Measurements from ENCODE around the gene NPC1.

GRCh38 chr18:23548275-23548674 lies 38.0 kb downstream of the NPC1 start:
- TF ChIP-seq, protein P1, sequence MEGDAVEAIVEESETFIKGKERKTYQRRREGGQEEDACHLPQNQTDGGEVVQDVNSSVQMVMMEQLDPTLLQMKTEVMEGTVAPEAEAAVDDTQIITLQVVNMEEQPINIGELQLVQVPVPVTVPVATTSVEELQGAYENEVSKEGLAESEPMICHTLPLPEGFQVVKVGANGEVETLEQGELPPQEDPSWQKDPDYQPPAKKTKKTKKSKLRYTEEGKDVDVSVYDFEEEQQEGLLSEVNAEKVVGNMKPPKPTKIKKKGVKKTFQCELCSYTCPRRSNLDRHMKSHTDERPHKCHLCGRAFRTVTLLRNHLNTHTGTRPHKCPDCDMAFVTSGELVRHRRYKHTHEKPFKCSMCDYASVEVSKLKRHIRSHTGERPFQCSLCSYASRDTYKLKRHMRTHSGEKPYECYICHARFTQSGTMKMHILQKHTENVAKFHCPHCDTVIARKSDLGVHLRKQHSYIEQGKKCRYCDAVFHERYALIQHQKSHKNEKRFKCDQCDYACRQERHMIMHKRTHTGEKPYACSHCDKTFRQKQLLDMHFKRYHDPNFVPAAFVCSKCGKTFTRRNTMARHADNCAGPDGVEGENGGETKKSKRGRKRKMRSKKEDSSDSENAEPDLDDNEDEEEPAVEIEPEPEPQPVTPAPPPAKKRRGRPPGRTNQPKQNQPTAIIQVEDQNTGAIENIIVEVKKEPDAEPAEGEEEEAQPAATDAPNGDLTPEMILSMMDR (IDR thresholded peaks at IDR 0.05) = no peak
- no peak for TF ChIP-seq POLR2A (IDR thresholded peaks at IDR 0.05)
- no peak for TF ChIP-seq EP300 (IDR thresholded peaks at IDR 0.05)

All from ovary (tissue), 3 donors.